DND-41 (cell line): ENCODE measurements around the gene HEPACAM2.
A peak's percentile ranks its signal among the peaks of the same experiment; 100 is the strongest.

Experiments
- ATAC-seq: fragments of 200-7000 bp; cut with Tn5 transposase; 3 replicates; pipeline ENCODE4 v1.9.1; 2021; ENCODE audit warnings: low read depth; ENCODE audit not compliant: insufficient read depth
- DNase-seq: peaks from one replicate; pipeline ENCODE4 v3.0.0-alpha.2; 2020
- H2AFZ ChIP-seq: 2 replicates; pipeline ENCODE4 v1.6.0; 2012; ENCODE audit warnings: low read depth, low read length
- H3K27ac ChIP-seq: 2 replicates; pipeline ENCODE4 v1.5.1; 2012; ENCODE audit warnings: low read length, inconsistent platforms
- H3K27me3 ChIP-seq: fragments of 200-600 bp; sonication (generic); 2 replicates; pipeline ENCODE4 v1.6.0; 2012; ENCODE audit warnings: low read length, mild to moderate bottlenecking, inconsistent platforms; ENCODE audit not compliant: insufficient read depth, poor library complexity
- H3K36me3 ChIP-seq: 2 replicates; pipeline ENCODE4 v1.5.1; 2012; ENCODE audit warnings: low read length, inconsistent platforms; ENCODE audit not compliant: insufficient read depth
- H3K4me1 ChIP-seq: 2 replicates; pipeline ENCODE4 v1.5.1; 2012; ENCODE audit warnings: mild to moderate bottlenecking, low read length; ENCODE audit not compliant: insufficient read depth
- H3K4me2 ChIP-seq: 2 replicates; pipeline ENCODE4 v1.6.0; 2012; ENCODE audit warnings: mild to moderate bottlenecking, moderate library complexity, low read length, inconsistent platforms; ENCODE audit not compliant: insufficient read depth
- H3K4me3 ChIP-seq, 2 experiments: fragments of 200-600 bp in 1 of 2; shearing (Covaris generic) in 1 of 2; 2 replicates each; pipeline ENCODE4 v1.5.1; 2012 to 2016; ENCODE audit warnings: inconsistent platforms in 2 of 2, low read length in 2 of 2, mild to moderate bottlenecking in 2 of 2, low read depth in 1 of 2, moderate library complexity in 1 of 2
- H3K79me2 ChIP-seq: 2 replicates; pipeline ENCODE4 v1.6.0; 2012; ENCODE audit warnings: low read length, inconsistent platforms; ENCODE audit not compliant: insufficient read depth
- H3K9ac ChIP-seq: 2 replicates; pipeline ENCODE4 v1.6.0; 2012; ENCODE audit warnings: low read depth, mild to moderate bottlenecking, inconsistent platforms, low read length, moderate library complexity
- H3K9me3 ChIP-seq: 2 replicates; pipeline ENCODE4 v1.5.1; 2012; ENCODE audit warnings: low read length, moderate library complexity, mild to moderate bottlenecking, inconsistent platforms; ENCODE audit not compliant: insufficient read depth, severe bottlenecking
- H4K20me1 ChIP-seq: 2 replicates; pipeline ENCODE4 v1.6.0; 2012; ENCODE audit warnings: low read length; ENCODE audit not compliant: insufficient read depth
- CTCF ChIP-seq: IDR thresholded peaks from 2 replicates; pipeline ENCODE4 v1.5.1; 2012; ENCODE audit warnings: borderline replicate concordance, low read length, moderate library complexity, mild to moderate bottlenecking; ENCODE audit not compliant: poor library complexity, severe bottlenecking; ENCODE audit errors: extremely low read depth
- EZH2 ChIP-seq: IDR thresholded peaks from 3 replicates; pipeline ENCODE4 v1.6.1; 2012; ENCODE audit warnings: borderline replicate concordance, low read depth, mild to moderate bottlenecking, moderate library complexity, low read length, inconsistent platforms; ENCODE audit not compliant: severe bottlenecking

Gene HEPACAM2

GRCh38 chr7:93176992-93177580, 49.2 kb downstream of the HEPACAM2 start:
- Histone ChIP-seq H2AFZ (no peak overlapping the region), H3K79me2 (no peaks in the 10 kb centered on the region), H4K20me1 (no peaks in the 10 kb centered on the region), H3K36me3 (no peaks in the 10 kb centered on the region), H3K27me3 (peaks cover 13% of the 10 kb centered on the region), H3K4me2 (no peak overlapping the region), H3K9ac (no peak overlapping the region), H3K27ac (no peak overlapping the region), H3K4me3 (no peak overlapping the region), H3K4me1 (no peaks in the 10 kb centered on the region), H3K9me3 (no peaks in the 10 kb centered on the region)
- DNase-seq: no peak
- TF ChIP-seq EZH2 (no peak), CTCF (no peak)
- no peak for ATAC-seq

GRCh38 chr7:93175219-93175618, 51.0 kb downstream of the HEPACAM2 start:
- Histone ChIP-seq H3K4me3 (no peak overlapping the region), H3K79me2 (no peaks in the 10 kb centered on the region)

GRCh38 chr7:93172683-93173082, 53.6 kb downstream of the HEPACAM2 start:
- Histone ChIP-seq H3K79me2 (no peaks in the 10 kb centered on the region), H3K9ac (no peak overlapping the region), H3K4me3 (no peak overlapping the region), H3K4me1 (no peaks in the 10 kb centered on the region), H3K27ac (no peak overlapping the region), H3K4me2 (no peak overlapping the region), H2AFZ (no peak overlapping the region), H3K36me3 (no peaks in the 10 kb centered on the region), H3K27me3 (peaks cover under 1% of the 10 kb centered on the region), H3K9me3 (peaks cover 7% of the 10 kb centered on the region), H4K20me1 (no peaks in the 10 kb centered on the region)
- TF ChIP-seq EZH2 (no peak), CTCF (no peak)
- DNase-seq (no peak), ATAC-seq (no peak)

More at GRCh38 chr7:93175219-93175618, 51.0 kb downstream of the HEPACAM2 start:
- Histone ChIP-seq H3K9ac (no peak overlapping the region), H3K9me3 (peaks cover 7% of the 10 kb centered on the region), H2AFZ (no peak overlapping the region), H3K36me3 (no peaks in the 10 kb centered on the region), H3K27me3 (peaks cover 9% of the 10 kb centered on the region), H3K27ac (no peak overlapping the region), H4K20me1 (no peaks in the 10 kb centered on the region), H3K4me2 (no peak overlapping the region), H3K4me1 (no peaks in the 10 kb centered on the region)
- DNase-seq (no peak), ATAC-seq (no peak)
- TF ChIP-seq EZH2: no peak
- TF ChIP-seq CTCF: peak; percentile 20
